Mammary epithelial cell (primary cell): ENCODE results near the gene SLC26A9.

Experiments
- EZH2 ChIP-seq: IDR thresholded peaks from 2 replicates; pipeline ENCODE4 v1.6.1; 2012; ENCODE audit warnings: low read length, inconsistent platforms, borderline replicate concordance
- TF ChIP-seq, protein P1 (sequence below), 2 donors: IDR thresholded peaks in 1 of 2; conservative IDR thresholded peaks in 1 of 2; 2 replicates each; pipeline ENCODE4 v1.5.1; 2011 to 2012; ENCODE audit warnings: inconsistent platforms in 2 of 2, low read length in 2 of 2, mild to moderate bottlenecking in 2 of 2, control low read depth in 1 of 2, low read depth in 1 of 2; ENCODE audit not compliant: insufficient read depth in 1 of 2; ENCODE audit errors: extremely low read depth in 1 of 2

DNA sequence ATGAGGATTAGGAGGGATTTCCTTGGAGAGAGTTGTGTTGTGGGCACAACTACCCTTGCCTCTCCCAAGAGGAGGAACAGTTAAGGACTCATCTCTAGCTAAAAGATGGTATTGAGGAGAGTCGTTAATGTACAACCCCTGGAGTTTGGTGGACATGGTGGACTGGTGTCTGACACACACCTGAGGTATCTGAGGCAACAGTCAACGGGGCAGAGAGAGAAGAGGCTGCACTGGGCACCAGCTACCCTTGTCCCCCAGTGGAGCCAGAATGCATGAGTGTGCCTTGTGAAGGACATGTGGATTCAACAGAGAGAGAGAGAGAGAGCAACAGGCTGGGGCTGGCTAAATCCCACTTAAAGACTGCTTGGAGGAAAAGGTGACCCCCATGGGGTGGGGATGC, 47.0 kb upstream of the SLC26A9 start:
- TF ChIP-seq, protein P1, sequence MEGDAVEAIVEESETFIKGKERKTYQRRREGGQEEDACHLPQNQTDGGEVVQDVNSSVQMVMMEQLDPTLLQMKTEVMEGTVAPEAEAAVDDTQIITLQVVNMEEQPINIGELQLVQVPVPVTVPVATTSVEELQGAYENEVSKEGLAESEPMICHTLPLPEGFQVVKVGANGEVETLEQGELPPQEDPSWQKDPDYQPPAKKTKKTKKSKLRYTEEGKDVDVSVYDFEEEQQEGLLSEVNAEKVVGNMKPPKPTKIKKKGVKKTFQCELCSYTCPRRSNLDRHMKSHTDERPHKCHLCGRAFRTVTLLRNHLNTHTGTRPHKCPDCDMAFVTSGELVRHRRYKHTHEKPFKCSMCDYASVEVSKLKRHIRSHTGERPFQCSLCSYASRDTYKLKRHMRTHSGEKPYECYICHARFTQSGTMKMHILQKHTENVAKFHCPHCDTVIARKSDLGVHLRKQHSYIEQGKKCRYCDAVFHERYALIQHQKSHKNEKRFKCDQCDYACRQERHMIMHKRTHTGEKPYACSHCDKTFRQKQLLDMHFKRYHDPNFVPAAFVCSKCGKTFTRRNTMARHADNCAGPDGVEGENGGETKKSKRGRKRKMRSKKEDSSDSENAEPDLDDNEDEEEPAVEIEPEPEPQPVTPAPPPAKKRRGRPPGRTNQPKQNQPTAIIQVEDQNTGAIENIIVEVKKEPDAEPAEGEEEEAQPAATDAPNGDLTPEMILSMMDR (conservative IDR thresholded peaks at IDR 0.05 in 1 of 2, IDR thresholded peaks at IDR 0.05 in 1 of 2; ENCODE audit: extremely low read depth in 1 of 2, insufficient read depth in 1 of 2, low read depth in 1 of 2, low read length in 2 of 2) = no peak
- no peak for TF ChIP-seq EZH2
